Measurements from ENCODE around the gene TFCP2L1.
A peak's percentile ranks its signal among the peaks of the same experiment; 100 is the strongest.

The TFCP2L1 gene

DNA sequence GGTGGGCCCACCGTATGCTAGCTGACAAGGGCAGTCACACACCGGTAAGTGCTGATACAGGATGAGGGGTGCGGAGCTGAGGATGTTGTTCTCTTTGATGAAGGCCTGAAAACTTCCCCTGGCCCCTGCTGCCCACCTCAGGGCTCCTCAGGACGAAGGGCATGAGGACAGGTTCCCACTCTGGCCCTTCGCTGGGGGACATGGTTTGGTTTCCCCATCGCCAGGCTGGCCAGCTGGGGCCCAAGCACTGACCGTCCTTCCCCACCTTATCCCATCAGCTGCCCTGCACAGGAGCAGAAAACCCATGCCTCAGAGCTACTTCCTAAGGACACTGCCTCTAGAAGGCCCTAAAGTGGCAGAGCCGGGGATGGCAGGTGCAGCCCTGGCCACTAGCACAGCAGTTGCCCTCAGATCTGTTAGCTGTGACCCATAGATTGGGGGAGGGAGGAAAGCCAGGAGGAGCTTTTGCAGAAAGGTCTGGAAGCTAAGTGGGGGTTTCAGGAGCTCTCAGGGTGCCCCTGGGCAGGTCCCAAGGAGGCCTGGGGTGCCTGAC is 66.5 kb downstream of the TFCP2L1 start:
- DNase-seq (ENCODE audit: low read depth), result no peak

DNA sequence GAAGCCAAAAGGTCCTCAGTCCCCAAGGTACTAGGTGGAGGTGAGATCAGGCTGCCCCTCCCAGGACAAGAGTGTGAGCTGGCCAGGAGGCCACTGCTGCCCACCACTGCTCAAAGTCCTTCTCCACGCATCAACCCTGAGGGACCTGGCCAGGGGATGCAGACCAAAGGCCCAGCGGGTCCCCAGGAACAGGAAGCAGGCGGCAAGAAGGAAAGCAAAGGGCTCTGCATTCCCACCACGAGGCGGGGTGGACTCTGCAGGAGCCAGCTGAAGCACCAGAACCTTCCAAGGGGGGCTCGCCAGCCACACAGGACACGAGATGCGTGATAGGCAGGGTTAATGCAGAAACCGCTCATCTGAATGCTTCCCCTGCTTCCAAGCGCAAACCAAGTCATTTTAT is 67.4 kb downstream of the TFCP2L1 start:
- no peak for DNase-seq (ENCODE audit: low read depth)

DNA sequence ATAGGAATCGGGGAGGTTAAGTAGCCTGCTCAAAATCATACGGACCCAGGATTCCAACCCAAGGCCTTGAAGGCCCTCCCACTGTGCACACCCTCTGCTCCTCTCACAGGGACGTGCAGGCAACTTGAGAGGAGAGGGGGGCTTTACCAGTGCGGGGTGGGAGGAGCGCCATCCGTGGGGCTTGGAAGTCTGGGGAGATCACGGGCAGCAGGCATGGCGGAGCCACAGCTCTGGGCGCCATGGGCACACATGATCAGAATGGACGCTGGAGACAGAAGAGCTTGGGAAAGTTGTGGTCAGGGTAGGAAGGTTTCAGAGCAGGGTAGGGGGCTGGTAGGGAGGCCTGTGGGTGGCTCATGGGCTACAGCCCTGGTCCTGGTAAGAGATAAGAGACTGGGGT is 70.7 kb downstream of the TFCP2L1 start:
- no peak for DNase-seq (ENCODE audit: low read depth)

DNA sequence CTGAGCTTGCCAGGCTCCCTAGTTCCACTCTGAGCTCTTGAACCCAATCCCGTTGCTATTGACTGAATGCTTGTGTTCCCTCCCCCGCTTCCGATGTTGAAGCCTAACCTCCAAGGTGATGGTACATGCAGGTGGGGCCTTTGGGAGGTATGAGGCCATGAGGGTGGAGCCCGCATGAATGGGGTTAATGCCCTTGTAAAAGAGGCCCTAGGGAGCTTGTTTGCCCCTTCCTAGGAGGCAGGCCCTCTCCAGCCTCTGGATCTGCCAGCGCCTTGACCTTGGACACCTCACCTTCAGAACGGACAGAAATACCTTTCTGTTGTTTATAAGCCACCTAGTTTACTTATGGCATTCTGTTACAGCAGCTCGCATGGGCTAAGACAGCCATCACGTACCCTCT is 71.6 kb downstream of the TFCP2L1 start:
- DNase-seq (ENCODE audit: low read depth), result no peak

GRCh38 chr2:121212661-121213325 is 72.2 kb downstream of the TFCP2L1 start:
- DNase-seq (ENCODE audit: low read depth), result no peak

- DNase-seq (ENCODE audit: low read depth), result no peak
Observed at GRCh38 chr2:121211689-121212151, 73.3 kb downstream of the TFCP2L1 start.

GRCh38 chr2:121211251-121211650 is 73.8 kb downstream of the TFCP2L1 start:
- DNase-seq (ENCODE audit: low read depth), result no peak

DNA sequence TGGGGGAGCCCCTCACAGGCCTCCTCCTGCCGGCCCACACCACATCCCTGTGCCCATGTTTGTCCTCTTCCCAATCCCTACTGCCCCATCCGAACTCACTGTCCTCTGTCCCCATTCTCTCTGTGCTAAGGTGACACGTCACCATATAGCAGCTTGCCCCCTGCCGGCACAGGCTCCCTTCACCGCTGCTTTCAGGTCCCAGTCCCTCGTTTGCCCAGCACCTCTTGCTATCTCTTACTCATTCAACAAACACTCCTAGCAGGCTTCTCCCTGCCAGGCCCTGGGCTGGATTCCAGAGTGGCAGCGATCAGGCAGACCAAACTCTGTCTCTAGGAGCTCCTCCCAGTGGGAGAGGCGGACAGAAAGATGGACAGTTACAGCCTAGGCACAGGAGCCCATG is 74.3 kb downstream of the TFCP2L1 start:
- DNase-seq (ENCODE audit: low read depth), result no peak

DNA sequence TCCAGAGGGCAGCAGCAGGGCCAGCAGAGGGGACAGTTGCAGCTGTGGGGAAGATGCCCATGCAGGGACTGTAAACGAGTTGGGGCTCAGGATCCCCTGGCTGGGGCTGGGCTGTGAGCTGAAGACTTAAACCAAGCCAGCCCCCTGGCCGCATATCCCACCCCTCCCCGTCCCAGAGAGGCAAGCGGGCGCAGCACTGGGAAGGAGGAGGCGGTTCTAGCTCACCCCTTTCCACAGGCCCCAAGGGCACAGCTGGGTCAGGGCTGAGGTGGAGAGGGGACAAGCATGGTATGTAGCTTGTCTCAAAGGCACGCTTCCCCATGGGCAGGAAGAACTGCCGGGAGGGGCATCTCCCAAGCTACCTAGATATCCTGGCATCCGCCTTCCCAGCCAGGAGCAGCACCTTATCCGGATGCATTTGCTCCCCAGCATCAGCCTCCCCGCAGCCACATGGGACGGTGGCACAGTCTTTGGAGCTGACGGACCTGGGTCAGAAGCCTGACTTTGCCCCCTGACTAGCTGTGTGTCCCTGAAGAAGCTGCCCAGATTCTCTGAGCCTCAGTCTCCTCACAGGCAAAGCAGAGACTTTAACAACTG is 75.9 kb downstream of the TFCP2L1 start:
- DNase-seq (ENCODE audit: low read depth), result no peak

DNA sequence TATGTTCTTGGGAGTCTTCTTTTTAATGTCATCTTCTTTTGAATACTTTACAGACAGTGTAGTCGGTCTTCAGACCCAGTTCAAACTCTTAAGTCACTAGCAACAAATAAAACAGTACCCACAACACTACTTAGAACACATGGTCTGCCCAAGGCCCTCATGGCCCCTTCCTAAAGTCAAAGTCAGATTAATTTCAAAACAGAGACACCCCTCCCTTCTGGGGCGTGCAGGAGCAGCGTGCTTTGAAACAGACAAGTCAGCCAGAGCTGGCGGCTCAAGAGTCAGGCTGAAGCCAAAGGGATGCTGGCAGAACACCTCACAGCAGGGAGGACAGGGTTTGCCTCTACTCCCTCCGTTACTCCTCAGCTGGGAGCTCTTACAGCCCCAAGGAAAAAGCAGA is 77.5 kb downstream of the TFCP2L1 start:
- DNase-seq (ENCODE audit: low read depth), result no peak

DNA sequence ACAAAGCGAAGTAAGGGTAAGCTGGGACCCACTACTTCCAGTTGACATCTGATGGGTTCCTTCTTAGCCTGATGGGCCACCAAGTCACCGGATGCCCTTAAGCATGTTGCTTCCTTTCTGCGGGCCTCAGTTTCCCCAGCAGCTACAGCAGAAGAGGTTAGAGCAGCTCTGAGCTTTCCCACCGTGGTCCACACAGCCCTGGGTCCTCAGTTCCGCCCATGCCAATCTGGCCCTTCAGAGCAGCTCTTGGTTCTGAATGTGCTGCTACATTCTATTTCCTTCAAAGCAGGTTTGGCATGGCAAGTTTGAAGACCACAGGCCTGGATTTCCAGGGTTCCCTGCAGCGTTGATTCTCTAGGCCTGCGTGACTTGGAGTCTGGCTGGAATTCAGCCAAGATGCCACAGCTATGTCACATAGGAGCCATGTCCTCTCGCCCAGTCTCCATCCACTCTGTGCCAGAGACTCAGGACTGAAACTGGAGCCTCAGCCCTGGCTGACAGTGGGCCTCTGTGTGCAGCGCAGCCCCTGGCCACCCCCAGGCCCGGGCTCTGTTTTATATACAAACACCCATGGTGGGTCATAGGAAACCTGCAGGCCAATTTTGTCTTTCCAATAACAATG is 79.6 kb downstream of the TFCP2L1 start:
- no peak for DNase-seq (ENCODE audit: low read depth)

DNA sequence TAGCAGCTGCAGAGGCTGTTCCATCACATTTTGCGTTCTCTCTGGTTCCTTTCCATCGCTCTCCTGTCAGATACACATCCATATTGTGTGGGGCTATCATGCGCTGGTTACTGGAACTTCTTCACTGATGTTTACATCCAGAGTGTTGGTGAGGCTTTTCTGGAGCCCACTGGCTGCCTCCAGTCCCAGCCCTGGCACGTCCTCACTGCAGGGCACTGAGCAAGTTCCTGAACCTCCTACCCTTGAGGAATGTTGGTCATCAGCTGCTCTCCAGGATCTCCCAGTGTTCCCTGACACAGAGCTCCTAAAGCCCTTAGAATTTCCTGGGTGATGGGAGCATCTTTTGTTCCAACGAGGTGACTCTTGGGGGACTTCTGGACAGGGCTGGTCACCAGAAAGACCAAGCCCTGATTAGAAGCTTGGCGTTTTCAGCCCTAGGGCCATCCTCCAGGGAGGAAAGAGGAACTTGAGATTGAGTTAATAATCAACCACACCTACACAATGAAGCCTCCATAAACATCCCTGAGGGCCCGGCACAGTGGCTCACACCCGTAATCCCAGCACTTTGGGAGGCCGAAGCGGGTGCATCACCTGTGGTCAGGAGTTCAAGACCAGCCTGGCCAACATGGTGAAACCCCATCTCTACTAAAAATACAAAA is 81.3 kb downstream of the TFCP2L1 start:
- no peak for DNase-seq (ENCODE audit: low read depth)

DNA sequence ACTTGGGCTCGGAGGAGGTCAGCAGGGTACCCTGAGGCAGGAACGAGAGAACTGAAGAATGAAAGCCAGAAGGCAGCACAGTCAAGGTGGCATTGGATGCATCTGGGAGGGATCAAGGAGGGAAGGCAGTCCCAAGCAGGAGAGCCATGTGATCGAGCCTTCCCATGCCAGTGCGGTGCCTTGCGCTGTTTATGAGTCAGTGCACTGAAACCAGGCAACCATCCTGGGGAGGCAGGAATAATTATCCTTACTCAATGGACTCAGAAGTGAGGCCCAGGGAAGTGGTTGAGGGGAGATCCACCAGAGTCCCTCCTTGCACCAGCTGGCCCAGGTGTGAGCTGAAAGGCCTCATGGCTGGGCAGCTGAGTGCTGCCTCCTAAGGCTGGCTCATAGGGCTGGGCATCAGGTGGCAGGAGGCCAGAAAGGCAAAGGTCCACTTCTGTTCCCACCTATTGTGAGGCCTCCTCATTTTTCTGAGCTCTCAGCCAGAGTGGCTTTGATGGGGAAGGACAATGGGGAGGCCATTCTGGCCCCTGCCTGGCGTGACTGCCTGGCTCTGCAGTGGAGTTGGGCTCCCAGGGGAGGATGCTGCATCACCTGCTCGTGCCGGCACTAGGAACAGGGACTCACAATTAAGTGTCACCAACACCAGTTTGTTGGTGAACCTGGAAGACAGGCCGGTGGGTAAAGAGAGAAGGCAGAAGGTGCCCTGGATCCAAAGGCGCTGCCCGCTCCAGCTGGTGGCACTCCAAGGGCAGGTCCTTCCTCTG is 82.3 kb downstream of the TFCP2L1 start:
- no peak for DNase-seq (ENCODE audit: low read depth)

- no peak for DNase-seq (ENCODE audit: low read depth)
Observed at GRCh38 chr2:121201796-121202195, 83.2 kb downstream of the TFCP2L1 start.

- DNase-seq (ENCODE audit: low read depth), result no peak
Observed at GRCh38 chr2:121200419-121201315, 84.3 kb downstream of the TFCP2L1 start.

- DNase-seq (ENCODE audit: low read depth), result no peak
Observed at GRCh38 chr2:121200011-121200347, 85.0 kb downstream of the TFCP2L1 start.

GRCh38 chr2:121199281-121200010 is 85.6 kb downstream of the TFCP2L1 start:
- DNase-seq (ENCODE audit: low read depth), result no peak

DNA sequence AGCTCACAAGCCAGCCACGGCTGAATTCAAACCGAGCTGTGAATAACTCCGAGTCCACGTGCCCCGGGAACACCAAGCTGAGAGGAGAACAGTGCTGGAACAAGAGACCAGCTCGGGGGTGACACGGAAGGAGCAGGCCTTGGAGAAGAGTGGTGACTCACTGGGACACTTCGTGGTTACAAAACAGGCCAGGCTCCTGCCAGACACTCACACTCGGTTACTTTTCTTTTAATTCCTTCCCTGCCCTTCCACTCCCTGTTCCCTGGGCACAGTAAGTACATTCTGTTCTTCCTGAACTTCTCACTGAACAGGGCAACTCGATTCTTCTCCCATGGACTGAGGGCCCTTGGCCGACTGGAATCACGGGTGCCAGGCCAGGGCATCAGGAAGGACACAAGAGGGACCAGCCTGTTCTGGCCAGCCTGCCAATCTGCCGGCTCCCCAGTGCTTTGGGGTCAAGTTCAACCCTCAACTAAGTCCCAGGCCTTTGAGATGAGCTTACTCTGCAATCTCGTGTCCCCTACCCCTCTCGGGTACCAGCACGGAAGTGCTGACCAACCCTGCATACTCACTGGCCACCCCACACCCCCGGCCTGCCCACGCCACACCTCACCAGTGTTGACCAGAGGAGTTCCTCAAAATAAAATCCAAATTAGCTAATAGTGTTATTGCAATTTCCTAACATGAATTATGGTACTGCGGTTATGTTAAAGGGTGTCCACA is 87.5 kb downstream of the TFCP2L1 start:
- DNase-seq (ENCODE audit: low read depth), result peak; percentile 71

GRCh38 chr2:121196849-121197155 is 88.2 kb downstream of the TFCP2L1 start:
- no peak for DNase-seq (ENCODE audit: low read depth)
